SK-N-SH treated with all-trans-retinoic acid at 6 μM for 48 hours (cell line): Measurements from ENCODE around the gene CEP57.

Source experiments
- BACH2 ChIP-seq: fragments of 250-450 bp; sonication (Bioruptor Pico); IDR thresholded peaks from 2 replicates; pipeline ENCODE4 v1.9.0; 2021; ENCODE audit warnings: mild to moderate bottlenecking, borderline replicate concordance
- CREB5 ChIP-seq: fragments of 250-450 bp; sonication (Bioruptor Pico); IDR thresholded peaks from 2 replicates; pipeline ENCODE4 v1.5.1; 2020; ENCODE audit warnings: low read depth, mild to moderate bottlenecking, moderate library complexity
- ESRRG ChIP-seq: fragments of 250-450 bp; sonication (Bioruptor Pico); IDR thresholded peaks from 2 replicates; pipeline ENCODE4 v1.6.1; 2021; ENCODE audit warnings: mild to moderate bottlenecking
- GLIS3 ChIP-seq: fragments of 250-450 bp; sonication (Bioruptor Pico); IDR thresholded peaks from 2 replicates; pipeline ENCODE4 v1.5.0; 2020; ENCODE audit warnings: mild to moderate bottlenecking, moderate library complexity
- OSR1 ChIP-seq: fragments of 250-450 bp; sonication (Bioruptor Pico); IDR thresholded peaks from 2 replicates; pipeline ENCODE4 v1.8.0; 2022; ENCODE audit warnings: moderate library complexity, mild to moderate bottlenecking, inconsistent platforms
- RARB ChIP-seq: fragments of 250-450 bp; sonication (Bioruptor Pico); IDR thresholded peaks from 2 replicates; pipeline ENCODE4 v1.8.0; 2021; ENCODE audit warnings: mild to moderate bottlenecking, moderate library complexity
- TCF4 ChIP-seq: fragments of 250-450 bp; sonication (Bioruptor Pico); IDR thresholded peaks from 2 replicates; pipeline ENCODE4 v1.8.0; 2021; ENCODE audit warnings: mild to moderate bottlenecking, moderate library complexity, borderline replicate concordance
- TOX ChIP-seq: fragments of 250-450 bp; sonication (Bioruptor Pico); IDR thresholded peaks from 2 replicates; pipeline ENCODE4 v1.8.0; 2021; ENCODE audit warnings: mild to moderate bottlenecking, moderate library complexity, borderline replicate concordance
- ZFP3 ChIP-seq: fragments of 250-450 bp; sonication (Bioruptor Pico); IDR thresholded peaks from 2 replicates; pipeline ENCODE4 v1.5.0; 2020; ENCODE audit warnings: mild to moderate bottlenecking, moderate library complexity
- ZNF8 ChIP-seq: fragments of 450-650 bp; formaldehyde crosslinking; IDR thresholded peaks from 2 replicates; pipeline ENCODE4 v1.5.0; 2020; ENCODE audit warnings: mild to moderate bottlenecking, moderate library complexity

GRCh38 chr11:95767498-95767897 is 22.8 kb upstream of the CEP57 start:
- TF ChIP-seq TCF4 (CRISPR knock-in tag) = no peak
- TF ChIP-seq ESRRG (CRISPR knock-in tag) = no peak
- TF ChIP-seq ZFP3 (CRISPR knock-in tag) = no peak
- no peak for TF ChIP-seq OSR1 (CRISPR knock-in tag)
- TF ChIP-seq GLIS3 (CRISPR knock-in tag) = no peak
- no peak for TF ChIP-seq RARB (CRISPR knock-in tag)
- TF ChIP-seq TOX (CRISPR knock-in tag) = no peak
- TF ChIP-seq CREB5 (CRISPR knock-in tag) = no peak
- TF ChIP-seq ZNF8 (CRISPR knock-in tag) = no peak
- TF ChIP-seq BACH2 = no peak
